IPS-15b (cell line): ENCODE measurements around the gene QPRT.
"Not testable (repeated sequence)": the region's sequence is repeated elsewhere in the genome, so short reads cannot be mapped to it uniquely, and the experiment has no call there.

Experiments used
- H3K27me3 ChIP-seq: one replicate; pipeline ENCODE4 v1.6.1; 2013; ENCODE audit warnings: low read length; ENCODE audit not compliant: control insufficient read depth, insufficient read depth
- H3K36me3 ChIP-seq: one replicate; pipeline ENCODE4 v1.6.1; 2013; ENCODE audit warnings: low read length; ENCODE audit not compliant: control insufficient read depth, insufficient read depth
- H3K4me1 ChIP-seq: one replicate; pipeline ENCODE4 v1.6.1; 2013; ENCODE audit warnings: mild to moderate bottlenecking, low read length; ENCODE audit not compliant: control insufficient read depth, insufficient read depth
- H3K4me3 ChIP-seq: one replicate; pipeline ENCODE4 v1.5.1; 2013; ENCODE audit warnings: low read depth, low read length
- H3K9ac ChIP-seq: one replicate; pipeline ENCODE4 v1.6.1; 2013; ENCODE audit warnings: low read depth, mild to moderate bottlenecking, low read length
- H3K9me3 ChIP-seq: one replicate; pipeline ENCODE4 v1.6.1; 2013; ENCODE audit warnings: mild to moderate bottlenecking, low read length; ENCODE audit not compliant: control insufficient read depth, insufficient read depth

Gene QPRT

DNA sequence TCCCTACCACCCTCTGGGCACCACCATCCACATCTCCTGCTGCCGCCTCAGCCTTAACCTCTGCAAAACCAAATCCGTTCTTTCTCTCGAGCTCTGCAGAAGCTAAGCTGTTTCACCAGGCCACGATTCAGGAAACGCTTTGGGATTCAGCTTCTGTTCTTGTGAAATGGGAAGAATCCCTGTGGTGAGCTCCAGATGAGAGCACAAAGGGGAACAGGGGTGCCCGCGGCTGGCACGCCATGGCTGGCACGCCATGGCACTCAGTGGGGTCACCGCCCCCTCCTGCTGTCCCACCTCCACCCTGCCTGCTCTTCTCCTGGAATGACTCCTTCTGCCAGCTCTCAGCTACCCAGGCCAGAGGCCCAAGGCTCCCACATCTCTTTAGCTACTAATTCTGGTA is 5.7 kb downstream of the QPRT start:
- no peaks in the 10 kb centered on the region for H3K9me3 ChIP-seq
- H3K4me1 ChIP-seq = peaks cover 12% of the 10 kb centered on the region
- no peak overlapping the region for H3K4me3 ChIP-seq
- H3K9ac ChIP-seq = no peak overlapping the region
- H3K36me3 ChIP-seq = peaks cover 3% of the 10 kb centered on the region
- H3K27me3 ChIP-seq = no peaks in the 10 kb centered on the region

DNA sequence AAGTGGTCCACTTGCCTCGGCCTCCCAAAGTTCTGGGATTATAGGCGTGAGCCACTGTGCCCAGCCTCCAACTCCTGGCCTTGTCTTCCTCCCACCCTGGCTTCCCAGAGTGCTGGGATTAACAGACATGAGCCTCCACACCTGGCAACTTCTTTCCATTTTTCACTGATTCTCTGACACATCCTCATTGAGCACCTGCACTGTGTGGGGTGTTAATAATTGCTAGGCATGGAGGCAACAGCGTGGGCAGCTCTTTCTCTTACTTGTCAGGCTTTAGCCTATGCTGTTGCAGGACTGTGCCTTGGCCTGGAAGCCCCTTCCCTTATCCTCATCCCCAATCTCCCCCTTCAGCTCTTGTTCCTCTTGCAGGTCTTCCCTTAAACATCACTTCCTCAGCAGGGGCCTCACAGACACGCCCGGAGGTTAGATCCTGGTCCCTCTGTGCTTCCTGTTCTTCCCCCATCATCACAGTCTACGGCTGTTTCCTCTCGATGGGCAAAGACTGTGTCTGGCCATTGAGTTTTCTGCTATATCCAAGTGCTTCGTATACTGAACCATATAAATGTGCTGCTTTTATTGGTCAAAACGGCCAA is 7.9 kb downstream of the QPRT start:
- Histone ChIP-seq H3K4me1 (peaks cover 13% of the 10 kb centered on the region), H3K27me3 (no peaks in the 10 kb centered on the region), H3K9ac (no peak overlapping the region), H3K9me3 (no peaks in the 10 kb centered on the region), H3K36me3 (peaks cover 3% of the 10 kb centered on the region), H3K4me3 (no peak overlapping the region)

DNA sequence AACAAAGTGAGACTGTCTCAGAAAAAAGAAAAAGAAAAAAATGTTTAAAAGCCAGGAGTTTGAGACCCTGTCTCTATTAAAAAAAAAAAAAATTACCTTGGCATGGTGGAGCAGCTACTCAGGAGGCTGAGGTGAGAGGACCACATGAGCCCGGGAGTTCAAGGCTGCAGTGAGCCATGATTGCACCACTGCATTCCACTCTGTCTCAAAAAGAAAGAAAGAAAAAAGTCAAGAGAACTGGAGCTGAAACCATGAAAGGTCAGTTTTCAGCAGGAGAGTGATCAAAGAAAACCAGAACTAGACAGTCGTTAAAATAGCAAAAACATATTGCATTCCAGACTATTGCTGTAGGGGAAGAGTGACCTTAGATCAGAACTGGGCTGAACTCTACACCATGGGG is 8.8 kb downstream of the QPRT start:
- H3K4me1 ChIP-seq = peaks cover 13% of the 10 kb centered on the region
- no peak overlapping the region for H3K9ac ChIP-seq
- H3K27me3 ChIP-seq = no peaks in the 10 kb centered on the region
- H3K9me3 ChIP-seq = no peaks in the 10 kb centered on the region
- no peak overlapping the region for H3K4me3 ChIP-seq
- H3K36me3 ChIP-seq = peaks cover 3% of the 10 kb centered on the region

DNA sequence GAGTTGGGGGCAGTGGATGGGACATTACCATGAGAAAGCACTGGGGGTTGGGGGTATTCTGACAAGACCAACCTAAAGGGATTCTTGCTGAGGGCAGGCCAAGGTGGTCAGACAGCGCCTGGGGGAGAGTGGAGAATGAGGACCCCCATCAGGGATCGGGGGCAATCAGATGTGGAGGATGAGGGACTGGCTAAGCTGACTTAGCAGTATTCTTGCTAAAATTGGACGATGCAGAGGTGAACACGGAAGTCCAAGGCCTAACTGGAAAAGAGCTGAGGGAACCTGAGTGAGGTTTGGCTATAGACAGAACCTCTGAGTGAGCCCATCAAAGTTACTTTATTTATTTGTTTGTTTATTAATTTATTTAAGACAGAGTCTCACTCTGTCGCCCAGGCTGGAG is 9.2 kb downstream of the QPRT start:
- H3K9ac ChIP-seq = no peak overlapping the region

DNA sequence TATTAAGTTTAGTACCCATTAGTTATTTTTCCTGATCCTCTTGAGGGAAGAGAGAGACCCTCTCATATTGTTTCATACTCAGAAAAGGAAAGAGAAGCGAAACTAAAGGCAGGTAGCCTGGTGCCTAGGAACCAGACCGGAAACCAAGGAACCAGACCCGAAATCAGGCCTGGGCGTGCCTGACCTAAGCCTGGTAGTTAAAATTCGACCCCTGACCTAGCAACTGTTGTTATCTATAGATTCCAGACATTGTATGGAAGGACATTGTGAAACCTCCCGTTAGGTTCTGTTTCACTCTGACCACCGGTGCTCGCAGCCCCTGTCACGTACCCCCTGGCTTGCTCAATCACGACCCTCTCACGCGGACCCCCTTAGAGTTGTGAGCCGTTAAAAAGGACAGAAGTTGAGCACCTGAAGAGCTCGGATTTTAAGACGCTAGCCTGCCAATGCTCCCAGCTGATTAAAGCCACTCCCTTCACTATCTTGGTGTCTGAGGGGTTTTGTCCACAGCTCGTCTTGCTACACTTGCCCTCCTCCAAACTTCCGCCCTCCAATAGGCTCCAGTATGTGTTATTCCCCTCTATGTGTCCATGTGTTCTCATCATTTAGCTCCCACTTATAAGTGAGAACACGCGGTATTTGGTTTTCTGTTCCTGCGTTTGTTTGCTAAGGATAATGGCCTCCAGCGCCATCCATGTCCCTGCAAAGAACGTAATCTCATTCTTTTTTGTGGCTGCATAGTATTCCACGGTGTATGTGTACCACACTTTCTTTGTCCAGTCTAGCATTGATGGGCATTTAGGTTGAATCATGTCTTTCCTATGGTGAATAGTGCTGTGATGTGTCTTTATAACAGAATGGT is 10.7 kb downstream of the QPRT start:
- not testable (repeated sequence) for H3K36me3 ChIP-seq, H3K27me3 ChIP-seq, H3K9me3 ChIP-seq, H3K4me3 ChIP-seq, H3K9ac ChIP-seq
- H3K4me1 ChIP-seq = peaks cover 13% of the 10 kb centered on the region

More for the DNA sequence above, 9.2 kb downstream of the QPRT start:
- Histone ChIP-seq H3K4me1 (peaks cover 13% of the 10 kb centered on the region), H3K4me3 (no peak overlapping the region), H3K9me3 (no peaks in the 10 kb centered on the region), H3K36me3 (peaks cover 3% of the 10 kb centered on the region), H3K27me3 (no peaks in the 10 kb centered on the region)

DNA sequence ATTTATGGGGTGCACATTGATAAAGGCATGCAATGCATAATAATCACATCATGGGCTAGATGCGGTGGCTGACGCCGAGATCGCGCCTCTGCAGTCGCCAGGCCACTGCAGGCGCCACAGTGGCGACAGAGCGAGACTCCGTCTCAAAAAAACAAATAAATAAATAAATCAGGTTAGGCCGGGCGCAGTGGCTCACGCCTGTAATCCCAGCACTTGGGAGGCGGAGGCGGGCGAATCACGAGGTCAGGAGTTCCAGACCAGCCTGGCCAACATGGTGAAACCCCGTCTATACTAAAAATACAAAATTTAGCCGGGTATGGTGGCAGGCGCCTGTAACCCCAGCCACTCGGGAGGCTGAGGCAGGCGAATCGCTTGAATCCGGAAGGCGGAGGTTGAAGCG is 13.6 kb downstream of the QPRT start:
- H3K4me1 ChIP-seq, H3K9me3 ChIP-seq: not testable (repeated sequence)

DNA sequence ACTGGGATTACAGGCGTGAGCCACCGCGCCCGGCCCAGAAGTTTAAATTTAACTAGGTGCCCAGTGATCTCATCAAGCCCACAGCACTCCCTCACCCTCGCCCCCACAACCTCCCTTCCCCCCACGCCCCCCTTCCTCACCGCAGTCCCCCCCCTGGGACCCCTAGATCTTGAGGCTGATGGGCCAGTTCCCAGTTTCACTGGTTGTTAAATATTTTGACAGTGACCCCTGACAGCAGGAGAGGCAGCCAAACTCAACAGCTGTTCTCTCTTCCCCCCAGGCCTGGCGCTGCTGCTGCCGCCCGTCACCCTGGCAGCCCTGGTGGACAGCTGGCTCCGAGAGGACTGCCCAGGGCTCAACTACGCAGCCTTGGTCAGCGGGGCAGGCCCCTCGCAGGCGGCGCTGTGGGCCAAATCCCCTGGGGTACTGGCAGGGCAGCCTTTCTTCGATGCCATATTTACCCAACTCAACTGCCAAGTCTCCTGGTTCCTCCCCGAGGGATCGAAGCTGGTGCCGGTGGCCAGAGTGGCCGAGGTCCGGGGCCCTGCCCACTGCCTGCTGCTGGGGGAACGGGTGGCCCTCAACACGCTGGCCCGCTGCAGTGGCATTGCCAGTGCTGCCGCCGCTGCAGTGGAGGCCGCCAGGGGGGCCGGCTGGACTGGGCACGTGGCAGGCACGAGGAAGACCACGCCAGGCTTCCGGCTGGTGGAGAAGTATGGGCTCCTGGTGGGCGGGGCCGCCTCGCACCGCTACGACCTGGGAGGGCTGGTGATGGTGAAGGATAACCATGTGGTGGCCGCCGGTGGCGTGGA is 15.6 kb downstream of the QPRT start:
- H3K9me3 ChIP-seq = no peaks in the 10 kb centered on the region
- no peak overlapping the region for H3K9ac ChIP-seq
- peaks cover 12% of the 10 kb centered on the region for H3K36me3 ChIP-seq
- H3K4me3 ChIP-seq = no peak overlapping the region
- H3K4me1 ChIP-seq = peaks cover 4% of the 10 kb centered on the region
- H3K27me3 ChIP-seq = no peaks in the 10 kb centered on the region

More for the DNA sequence above, 13.6 kb downstream of the QPRT start:
- not testable (repeated sequence) for H3K4me3 ChIP-seq, H3K9ac ChIP-seq, H3K27me3 ChIP-seq
- H3K36me3 ChIP-seq = peaks cover 12% of the 10 kb centered on the region

DNA sequence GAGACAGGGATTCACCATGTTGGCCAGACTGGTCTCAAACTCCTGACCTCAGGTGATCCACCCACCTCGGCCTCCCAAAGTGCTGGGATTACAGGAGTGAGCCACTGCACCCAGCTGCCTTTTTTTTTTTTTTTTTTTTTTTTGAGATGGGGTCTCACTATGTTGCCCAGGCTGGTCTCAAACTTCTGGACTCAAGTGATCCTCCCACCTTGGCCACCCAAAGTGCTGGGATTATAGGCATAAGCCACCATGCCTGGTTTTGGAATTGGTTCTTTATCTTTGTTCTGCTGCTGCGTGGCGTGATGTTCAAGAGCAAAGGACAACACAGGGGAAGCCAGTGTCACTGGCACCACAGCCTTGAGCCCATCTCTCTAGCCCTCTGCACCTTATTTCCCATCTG is 16.7 kb downstream of the QPRT start:
- H3K4me1 ChIP-seq, H3K9ac ChIP-seq, H3K27me3 ChIP-seq, H3K9me3 ChIP-seq, H3K4me3 ChIP-seq: not testable (repeated sequence)
- peaks cover 12% of the 10 kb centered on the region for H3K36me3 ChIP-seq

DNA sequence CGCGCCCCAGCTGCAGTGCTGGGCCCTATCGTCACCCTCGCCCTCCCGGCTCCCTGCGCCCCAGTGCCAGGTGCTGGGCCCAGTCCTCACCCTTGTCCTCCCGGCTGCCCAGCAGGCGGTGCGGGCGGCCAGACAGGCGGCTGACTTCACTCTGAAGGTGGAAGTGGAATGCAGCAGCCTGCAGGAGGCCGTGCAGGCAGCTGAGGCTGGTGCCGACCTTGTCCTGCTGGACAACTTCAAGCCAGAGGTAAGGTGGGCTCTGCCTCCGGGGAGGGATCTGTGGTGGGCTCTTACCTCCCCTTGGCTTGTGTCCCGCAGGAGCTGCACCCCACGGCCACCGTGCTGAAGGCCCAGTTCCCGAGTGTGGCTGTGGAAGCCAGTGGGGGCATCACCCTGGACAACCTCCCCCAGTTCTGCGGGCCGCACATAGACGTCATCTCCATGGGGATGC is 17.9 kb downstream of the QPRT start:
- no peaks in the 10 kb centered on the region for H3K27me3 ChIP-seq

DNA sequence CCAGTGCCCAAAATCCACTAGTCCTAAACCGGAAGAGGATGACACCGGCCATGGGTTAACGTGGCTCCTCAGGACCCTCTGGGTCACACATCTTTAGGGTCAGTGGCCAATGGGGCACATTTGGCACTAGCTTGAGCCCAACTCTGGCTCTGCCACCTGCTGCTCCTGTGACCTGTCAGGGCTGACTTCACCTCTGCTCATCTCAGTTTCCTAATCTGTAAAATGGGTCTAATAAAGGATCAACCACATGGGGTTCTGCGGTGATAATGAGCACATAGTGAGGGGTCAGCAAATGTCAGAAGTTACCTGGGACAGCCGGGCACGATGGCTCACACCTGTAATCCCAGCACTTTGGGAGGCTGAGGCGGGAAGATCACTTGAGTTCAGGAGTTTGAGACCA is 18.4 kb downstream of the QPRT start:
- Histone ChIP-seq H3K36me3 (peaks cover 12% of the 10 kb centered on the region), H3K9ac (no peak overlapping the region), H3K9me3 (no peaks in the 10 kb centered on the region), H3K27me3 (no peaks in the 10 kb centered on the region), H3K4me3 (no peak overlapping the region), H3K4me1 (peaks cover 5% of the 10 kb centered on the region)

More for the DNA sequence above, 17.9 kb downstream of the QPRT start:
- Histone ChIP-seq H3K9me3 (no peaks in the 10 kb centered on the region), H3K9ac (no peak overlapping the region), H3K36me3 (peaks cover 12% of the 10 kb centered on the region), H3K4me3 (no peak overlapping the region), H3K4me1 (peaks cover 2% of the 10 kb centered on the region)

DNA sequence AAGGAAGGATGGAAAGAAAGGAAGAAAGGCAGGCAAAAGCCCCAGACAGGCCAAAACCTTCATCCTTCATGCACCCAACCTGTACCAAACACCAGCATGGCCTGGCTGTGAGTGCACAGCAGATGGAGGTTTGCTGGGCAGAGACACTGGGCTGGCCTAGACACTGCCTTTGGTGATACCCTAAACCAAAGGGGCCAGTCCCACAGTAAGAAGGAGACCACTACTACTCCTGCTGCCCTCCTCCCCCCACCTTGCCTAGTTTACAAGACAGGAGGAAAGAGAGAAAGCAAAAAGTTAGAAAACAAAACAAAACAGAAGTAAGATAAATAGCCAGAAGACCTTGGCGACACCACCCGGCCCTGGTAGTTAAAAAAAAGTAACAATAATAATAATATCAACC is 19.1 kb downstream of the QPRT start:
- peaks cover 8% of the 10 kb centered on the region for H3K4me1 ChIP-seq
- H3K27me3 ChIP-seq = no peaks in the 10 kb centered on the region

More for the DNA sequence above, 19.1 kb downstream of the QPRT start:
- Histone ChIP-seq H3K4me3 (no peak overlapping the region), H3K9me3 (no peaks in the 10 kb centered on the region), H3K9ac (no peak overlapping the region), H3K36me3 (peaks cover 12% of the 10 kb centered on the region)
